Activated CD4-positive, alpha-beta T cell treated with anti-CD3 and anti-CD28 coated beads, Interleukin-2, amount 10 ng/mL, durations not matched to agents 24 days and 14 days (primary cell): ENCODE measurements around the gene PATE1. TPM values are rescaled to one million over a fixed set of nuclear protein-coding genes. Genes with fewer than 3 reads are reported as not detected.
"Not testable (repeated sequence)": the region's sequence is repeated elsewhere in the genome, so short reads cannot be mapped to it uniquely, and the experiment has no call there.

Experiments used
- DNase-seq: peaks from one replicate; pipeline ENCODE4 v3.0.0; 2022
- H3K27ac Mint-ChIP-seq: one replicate; pipeline ENCODE4 v1.8.0; 2022; ENCODE audit warnings: mild to moderate bottlenecking, mixed read lengths
- H3K27me3 Mint-ChIP-seq: one replicate; pipeline ENCODE4 v1.8.0; 2022; ENCODE audit warnings: mixed read lengths
- H3K36me3 Mint-ChIP-seq: one replicate; pipeline ENCODE4 v1.8.0; 2022; ENCODE audit warnings: low read depth, mild to moderate bottlenecking, mixed read lengths
- H3K4me1 Mint-ChIP-seq: one replicate; pipeline ENCODE4 v1.8.0; 2021; ENCODE audit warnings: mixed read lengths
- H3K4me3 Mint-ChIP-seq: one replicate; pipeline ENCODE4 v1.8.0; 2022; ENCODE audit warnings: mild to moderate bottlenecking, moderate library complexity, mixed read lengths
- H3K9me3 Mint-ChIP-seq: one replicate; pipeline ENCODE4 v1.8.0; 2021; ENCODE audit warnings: mixed read lengths
- intact Hi-C: fragments of 100-400 bp; cut with micrococcal nuclease; formaldehyde crosslinking; loops from one replicate; pipeline ENCODE4 v1.15.1; 2023
- total RNA-seq: library from RNA; stranded (reverse); gene quantifications from 2 replicates; pipeline ENCODE4 v1.2.3, GENCODE V29; 2022

The PATE1 gene
- not detected in 2 replicates for total RNA-seq

- Mint-ChIP-seq H3K27ac (no peak within 1 kb of the TSS), H3K4me1 (no peaks in the 10 kb centered on the region), H3K4me3 (no peak within 1 kb of the TSS), H3K9me3 (no peaks in the 10 kb centered on the region), H3K27me3 (peaks cover 4% of the 10 kb centered on the region), H3K36me3 (no peaks in the 10 kb centered on the region)
- no peak for DNase-seq
- intact Hi-C loops: no loop called here
Measured at GRCh38 chr11:125745979-125746378, at the start of gene PATE1. PATE1 (plus strand) TSS chr11:125746279; CDS start chr11:125746305, 26 bp downstream.

- no peaks in the 10 kb centered on the region for H3K36me3 Mint-ChIP-seq
- no peaks in the 10 kb centered on the region for H3K27me3 Mint-ChIP-seq
- H3K4me1 Mint-ChIP-seq: no peaks in the 10 kb centered on the region
- no peak overlapping the region for H3K27ac Mint-ChIP-seq
- no peak overlapping the region for H3K4me3 Mint-ChIP-seq
- DNase-seq: no peak
- H3K9me3 Mint-ChIP-seq: no peaks in the 10 kb centered on the region
- intact Hi-C loops: no loop called here
Measured at GRCh38 chr11:125701018-125701610, 45.0 kb upstream of the PATE1 start.

GRCh38 chr11:125701858-125702621, 44.0 kb upstream of the PATE1 start:
- intact Hi-C loops: no loop called here
- H3K4me3 Mint-ChIP-seq: no peak overlapping the region
- no peak overlapping the region for H3K27ac Mint-ChIP-seq
- H3K4me1 Mint-ChIP-seq: no peaks in the 10 kb centered on the region
- no peaks in the 10 kb centered on the region for H3K36me3 Mint-ChIP-seq
- DNase-seq: peak; percentile 36
- peaks cover 3% of the 10 kb centered on the region for H3K27me3 Mint-ChIP-seq
- H3K9me3 Mint-ChIP-seq: no peaks in the 10 kb centered on the region

GRCh38 chr11:125704686-125705085, 41.4 kb upstream of the PATE1 start:
- H3K27ac Mint-ChIP-seq, H3K36me3 Mint-ChIP-seq, H3K4me1 Mint-ChIP-seq, H3K4me3 Mint-ChIP-seq, intact Hi-C loops, DNase-seq, H3K9me3 Mint-ChIP-seq: not testable (repeated sequence)
- H3K27me3 Mint-ChIP-seq: peaks cover 22% of the 10 kb centered on the region

- Mint-ChIP-seq H3K27ac (no peak overlapping the region), H3K4me1 (no peaks in the 10 kb centered on the region), H3K27me3 (peaks cover 12% of the 10 kb centered on the region), H3K4me3 (no peak overlapping the region), H3K36me3 (no peaks in the 10 kb centered on the region), H3K9me3 (no peaks in the 10 kb centered on the region)
- intact Hi-C loops: loop anchor here (5.0 kb wide), 1 partner anchor 152 kb away; no protein-coding TSS in a partner anchor
- DNase-seq: no peak
Measured at GRCh38 chr11:125720781-125721180, 25.3 kb upstream of the PATE1 start.

- no peak overlapping the region for H3K4me3 Mint-ChIP-seq
- no peaks in the 10 kb centered on the region for H3K4me1 Mint-ChIP-seq
- no peaks in the 10 kb centered on the region for H3K9me3 Mint-ChIP-seq
- H3K27me3 Mint-ChIP-seq: peaks cover 17% of the 10 kb centered on the region
- H3K36me3 Mint-ChIP-seq: no peaks in the 10 kb centered on the region
- H3K27ac Mint-ChIP-seq: no peak overlapping the region
- no peak for DNase-seq
- intact Hi-C loops: loop anchor here (5.0 kb wide), 1 partner anchor 148 kb away; no protein-coding TSS in a partner anchor
Measured at GRCh38 chr11:125724125-125724524, 22.0 kb upstream of the PATE1 start.

- Mint-ChIP-seq H3K9me3 (no peaks in the 10 kb centered on the region), H3K27ac (no peak overlapping the region), H3K4me1 (no peaks in the 10 kb centered on the region), H3K27me3 (peaks cover 7% of the 10 kb centered on the region), H3K4me3 (no peak overlapping the region), H3K36me3 (no peaks in the 10 kb centered on the region)
- intact Hi-C loops: no loop called here
- DNase-seq: no peak
Measured at GRCh38 chr11:125728969-125729368, 17.1 kb upstream of the PATE1 start.

- intact Hi-C loops: no loop called here
- no peak overlapping the region for H3K27ac Mint-ChIP-seq
- peaks cover 3% of the 10 kb centered on the region for H3K9me3 Mint-ChIP-seq
- no peaks in the 10 kb centered on the region for H3K4me1 Mint-ChIP-seq
- H3K4me3 Mint-ChIP-seq: no peak overlapping the region
- no peaks in the 10 kb centered on the region for H3K36me3 Mint-ChIP-seq
- H3K27me3 Mint-ChIP-seq: peaks cover 20% of the 10 kb centered on the region
- no peak for DNase-seq
Measured at GRCh38 chr11:125740617-125741016, 5.5 kb upstream of the PATE1 start.

GRCh38 chr11:125743681-125744080, 2.4 kb upstream of the PATE1 start:
- H3K4me1 Mint-ChIP-seq: no peaks in the 10 kb centered on the region
- peaks cover 8% of the 10 kb centered on the region for H3K27me3 Mint-ChIP-seq
- intact Hi-C loops: no loop called here
- no peak overlapping the region for H3K4me3 Mint-ChIP-seq
- no peak for DNase-seq
- no peaks in the 10 kb centered on the region for H3K36me3 Mint-ChIP-seq
- H3K9me3 Mint-ChIP-seq: peaks cover 3% of the 10 kb centered on the region
- H3K27ac Mint-ChIP-seq: no peak overlapping the region

GRCh38 chr11:125750629-125751028, 4.5 kb downstream of the PATE1 start:
- H3K4me1 Mint-ChIP-seq: no peaks in the 10 kb centered on the region
- no peaks in the 10 kb centered on the region for H3K9me3 Mint-ChIP-seq
- H3K27me3 Mint-ChIP-seq: peaks cover 6% of the 10 kb centered on the region
- no peak overlapping the region for H3K4me3 Mint-ChIP-seq
- intact Hi-C loops: no loop called here
- no peaks in the 10 kb centered on the region for H3K36me3 Mint-ChIP-seq
- no peak for DNase-seq
- no peak overlapping the region for H3K27ac Mint-ChIP-seq

- no peaks in the 10 kb centered on the region for H3K9me3 Mint-ChIP-seq
- DNase-seq: no peak
- H3K36me3 Mint-ChIP-seq: no peaks in the 10 kb centered on the region
- H3K4me3 Mint-ChIP-seq: no peak overlapping the region
- H3K27ac Mint-ChIP-seq: no peak overlapping the region
- intact Hi-C loops: no loop called here
- H3K27me3 Mint-ChIP-seq: peaks cover 9% of the 10 kb centered on the region
- no peaks in the 10 kb centered on the region for H3K4me1 Mint-ChIP-seq
Measured at GRCh38 chr11:125756050-125756449, 10.0 kb downstream of the PATE1 start.

GRCh38 chr11:125762445-125762844, 16.4 kb downstream of the PATE1 start:
- Mint-ChIP-seq H3K27me3 (peaks cover 20% of the 10 kb centered on the region), H3K27ac (no peak overlapping the region), H3K4me3 (no peak overlapping the region), H3K36me3 (no peaks in the 10 kb centered on the region), H3K9me3 (no peaks in the 10 kb centered on the region), H3K4me1 (no peaks in the 10 kb centered on the region)
- DNase-seq: no peak
- intact Hi-C loops: no loop called here

- Mint-ChIP-seq H3K36me3 (no peaks in the 10 kb centered on the region), H3K27me3 (peaks cover 20% of the 10 kb centered on the region), H3K4me3 (no peak overlapping the region), H3K9me3 (no peaks in the 10 kb centered on the region), H3K4me1 (no peaks in the 10 kb centered on the region), H3K27ac (no peak overlapping the region)
- intact Hi-C loops: no loop called here
- DNase-seq: no peak
Measured at GRCh38 chr11:125763483-125763882, 17.4 kb downstream of the PATE1 start.

GRCh38 chr11:125766251-125766650, 20.2 kb downstream of the PATE1 start:
- DNase-seq: no peak
- H3K4me1 Mint-ChIP-seq: no peaks in the 10 kb centered on the region
- intact Hi-C loops: no loop called here
- H3K27me3 Mint-ChIP-seq: peaks cover 17% of the 10 kb centered on the region
- no peak overlapping the region for H3K4me3 Mint-ChIP-seq
- H3K9me3 Mint-ChIP-seq: no peaks in the 10 kb centered on the region
- H3K27ac Mint-ChIP-seq: no peak overlapping the region
- H3K36me3 Mint-ChIP-seq: no peaks in the 10 kb centered on the region
